ENCODE measurements around the gene PLPPR4.

- no peak for TF ChIP-seq CTCF (IDR thresholded peaks at IDR 0.05; ENCODE audit: low read depth, low read length, missing input control)
- TF ChIP-seq YY1 (IDR thresholded peaks at IDR 0.05), result no peak
- TF ChIP-seq, protein P1, sequence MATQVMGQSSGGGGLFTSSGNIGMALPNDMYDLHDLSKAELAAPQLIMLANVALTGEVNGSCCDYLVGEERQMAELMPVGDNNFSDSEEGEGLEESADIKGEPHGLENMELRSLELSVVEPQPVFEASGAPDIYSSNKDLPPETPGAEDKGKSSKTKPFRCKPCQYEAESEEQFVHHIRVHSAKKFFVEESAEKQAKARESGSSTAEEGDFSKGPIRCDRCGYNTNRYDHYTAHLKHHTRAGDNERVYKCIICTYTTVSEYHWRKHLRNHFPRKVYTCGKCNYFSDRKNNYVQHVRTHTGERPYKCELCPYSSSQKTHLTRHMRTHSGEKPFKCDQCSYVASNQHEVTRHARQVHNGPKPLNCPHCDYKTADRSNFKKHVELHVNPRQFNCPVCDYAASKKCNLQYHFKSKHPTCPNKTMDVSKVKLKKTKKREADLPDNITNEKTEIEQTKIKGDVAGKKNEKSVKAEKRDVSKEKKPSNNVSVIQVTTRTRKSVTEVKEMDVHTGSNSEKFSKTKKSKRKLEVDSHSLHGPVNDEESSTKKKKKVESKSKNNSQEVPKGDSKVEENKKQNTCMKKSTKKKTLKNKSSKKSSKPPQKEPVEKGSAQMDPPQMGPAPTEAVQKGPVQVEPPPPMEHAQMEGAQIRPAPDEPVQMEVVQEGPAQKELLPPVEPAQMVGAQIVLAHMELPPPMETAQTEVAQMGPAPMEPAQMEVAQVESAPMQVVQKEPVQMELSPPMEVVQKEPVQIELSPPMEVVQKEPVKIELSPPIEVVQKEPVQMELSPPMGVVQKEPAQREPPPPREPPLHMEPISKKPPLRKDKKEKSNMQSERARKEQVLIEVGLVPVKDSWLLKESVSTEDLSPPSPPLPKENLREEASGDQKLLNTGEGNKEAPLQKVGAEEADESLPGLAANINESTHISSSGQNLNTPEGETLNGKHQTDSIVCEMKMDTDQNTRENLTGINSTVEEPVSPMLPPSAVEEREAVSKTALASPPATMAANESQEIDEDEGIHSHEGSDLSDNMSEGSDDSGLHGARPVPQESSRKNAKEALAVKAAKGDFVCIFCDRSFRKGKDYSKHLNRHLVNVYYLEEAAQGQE (IDR thresholded peaks at IDR 0.05), result no peak
- TF ChIP-seq, protein P2, sequence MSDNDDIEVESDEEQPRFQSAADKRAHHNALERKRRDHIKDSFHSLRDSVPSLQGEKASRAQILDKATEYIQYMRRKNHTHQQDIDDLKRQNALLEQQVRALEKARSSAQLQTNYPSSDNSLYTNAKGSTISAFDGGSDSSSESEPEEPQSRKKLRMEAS (IDR thresholded peaks at IDR 0.05), result no peak
- no peak for TF ChIP-seq NR2F2 (IDR thresholded peaks at IDR 0.05)
- TF ChIP-seq FOXA2 (IDR thresholded peaks at IDR 0.05), result no peak
- no peak for TF ChIP-seq RAD21 (IDR thresholded peaks at IDR 0.05)
- no peak for TF ChIP-seq ATF3 (IDR thresholded peaks at IDR 0.05)
- no peak for TF ChIP-seq JUND (IDR thresholded peaks at IDR 0.05)
- no peak for TF ChIP-seq TAF1 (conservative IDR thresholded peaks at IDR 0.05)
- no peak for TF ChIP-seq EGR1 (IDR thresholded peaks at IDR 0.05; ENCODE audit: low read depth in 2 of 2)
- TF ChIP-seq GABPA (IDR thresholded peaks at IDR 0.05 in 1 of 2, conservative IDR thresholded peaks at IDR 0.05 in 1 of 2), result no peak
Measured at GRCh38 chr1:99232172-99232571, 32.1 kb upstream of the PLPPR4 start.

All from liver (tissue), 3 donors.